HG02798 (cell line): Measurements from ENCODE around the gene DRC7.

Experiments
- ATAC-seq: cut with Tn5 transposase; IDR thresholded peaks from one replicate; pipeline ENCODE4 v1.9.1; 2021; ENCODE audit warnings: mild to moderate bottlenecking; ENCODE audit not compliant: unreplicated experiment, poor library complexity

Gene DRC7

GRCh38 chr16:57758331-57759117, 63.9 kb downstream of the DRC7 start:
- ATAC-seq = no peak

- ATAC-seq = no peak
These were observed 64.5 kb downstream of the DRC7 start for GRCh38 chr16:57759131-57759530.

- ATAC-seq = no peak
These were observed 65.1 kb downstream of the DRC7 start for GRCh38 chr16:57759541-57760356.

GRCh38 chr16:57760357-57761160, 66.0 kb downstream of the DRC7 start:
- no peak for ATAC-seq

GRCh38 chr16:57761301-57761700, 66.7 kb downstream of the DRC7 start:
- no peak for ATAC-seq

- ATAC-seq = no peak
These were observed 67.4 kb downstream of the DRC7 start for GRCh38 chr16:57761957-57762356.

- no peak for ATAC-seq
These were observed 67.9 kb downstream of the DRC7 start for GRCh38 chr16:57762365-57763040.

GRCh38 chr16:57763285-57764005, 68.8 kb downstream of the DRC7 start:
- no peak for ATAC-seq

- ATAC-seq = no peak
These were observed 69.4 kb downstream of the DRC7 start for GRCh38 chr16:57764006-57764340.

GRCh38 chr16:57764341-57765159, 69.9 kb downstream of the DRC7 start:
- peak; percentile 39 for ATAC-seq

- ATAC-seq = no peak
These were observed 70.6 kb downstream of the DRC7 start for GRCh38 chr16:57765160-57765728.

GRCh38 chr16:57766714-57767348, 72.2 kb downstream of the DRC7 start:
- ATAC-seq = no peak

GRCh38 chr16:57769541-57770145, 75.0 kb downstream of the DRC7 start:
- no peak for ATAC-seq

GRCh38 chr16:57770361-57770760, 75.8 kb downstream of the DRC7 start:
- ATAC-seq = no peak

GRCh38 chr16:57771141-57771785, 76.7 kb downstream of the DRC7 start:
- ATAC-seq = no peak

- ATAC-seq = no peak
These were observed 78.4 kb downstream of the DRC7 start for GRCh38 chr16:57773019-57773418.

- no peak for ATAC-seq
These were observed 79.2 kb downstream of the DRC7 start for GRCh38 chr16:57773655-57774295.
